Fibroblast of mammary gland (primary cell): ENCODE results near the gene LMAN2.
A peak's percentile ranks its signal among the peaks of the same experiment; 100 is the strongest.

Experiments used
- DNase-seq: peaks from one replicate; pipeline ENCODE4 v3.0.0-alpha.2; 2010; ENCODE audit warnings: low read depth
- H3K4me3 ChIP-seq: 2 replicates; pipeline ENCODE4 v1.5.1; 2011; ENCODE audit warnings: low read depth, mild to moderate bottlenecking, low read length, moderate library complexity; ENCODE audit not compliant: control insufficient read depth
- TF ChIP-seq, protein P1 (sequence below): conservative IDR thresholded peaks from 2 replicates; pipeline ENCODE4 v1.5.1; 2011; ENCODE audit warnings: low read depth, low read length, inconsistent platforms; ENCODE audit not compliant: control insufficient read depth, insufficient read depth

The LMAN2 gene, protein sequence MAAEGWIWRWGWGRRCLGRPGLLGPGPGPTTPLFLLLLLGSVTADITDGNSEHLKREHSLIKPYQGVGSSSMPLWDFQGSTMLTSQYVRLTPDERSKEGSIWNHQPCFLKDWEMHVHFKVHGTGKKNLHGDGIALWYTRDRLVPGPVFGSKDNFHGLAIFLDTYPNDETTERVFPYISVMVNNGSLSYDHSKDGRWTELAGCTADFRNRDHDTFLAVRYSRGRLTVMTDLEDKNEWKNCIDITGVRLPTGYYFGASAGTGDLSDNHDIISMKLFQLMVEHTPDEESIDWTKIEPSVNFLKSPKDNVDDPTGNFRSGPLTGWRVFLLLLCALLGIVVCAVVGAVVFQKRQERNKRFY

GRCh38 chr5:177351392-177352329 lies at the start of gene LMAN2:
Gene LMAN2, minus strand, starts transcription at chr5:177351668. Its CDS starts 21 bp downstream, at chr5:177351647.
- peak within 1 kb of the TSS; percentile 100 for H3K4me3 ChIP-seq
- DNase-seq = peak; percentile 96
- TF ChIP-seq, protein P1, sequence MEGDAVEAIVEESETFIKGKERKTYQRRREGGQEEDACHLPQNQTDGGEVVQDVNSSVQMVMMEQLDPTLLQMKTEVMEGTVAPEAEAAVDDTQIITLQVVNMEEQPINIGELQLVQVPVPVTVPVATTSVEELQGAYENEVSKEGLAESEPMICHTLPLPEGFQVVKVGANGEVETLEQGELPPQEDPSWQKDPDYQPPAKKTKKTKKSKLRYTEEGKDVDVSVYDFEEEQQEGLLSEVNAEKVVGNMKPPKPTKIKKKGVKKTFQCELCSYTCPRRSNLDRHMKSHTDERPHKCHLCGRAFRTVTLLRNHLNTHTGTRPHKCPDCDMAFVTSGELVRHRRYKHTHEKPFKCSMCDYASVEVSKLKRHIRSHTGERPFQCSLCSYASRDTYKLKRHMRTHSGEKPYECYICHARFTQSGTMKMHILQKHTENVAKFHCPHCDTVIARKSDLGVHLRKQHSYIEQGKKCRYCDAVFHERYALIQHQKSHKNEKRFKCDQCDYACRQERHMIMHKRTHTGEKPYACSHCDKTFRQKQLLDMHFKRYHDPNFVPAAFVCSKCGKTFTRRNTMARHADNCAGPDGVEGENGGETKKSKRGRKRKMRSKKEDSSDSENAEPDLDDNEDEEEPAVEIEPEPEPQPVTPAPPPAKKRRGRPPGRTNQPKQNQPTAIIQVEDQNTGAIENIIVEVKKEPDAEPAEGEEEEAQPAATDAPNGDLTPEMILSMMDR = no peak

DNA sequence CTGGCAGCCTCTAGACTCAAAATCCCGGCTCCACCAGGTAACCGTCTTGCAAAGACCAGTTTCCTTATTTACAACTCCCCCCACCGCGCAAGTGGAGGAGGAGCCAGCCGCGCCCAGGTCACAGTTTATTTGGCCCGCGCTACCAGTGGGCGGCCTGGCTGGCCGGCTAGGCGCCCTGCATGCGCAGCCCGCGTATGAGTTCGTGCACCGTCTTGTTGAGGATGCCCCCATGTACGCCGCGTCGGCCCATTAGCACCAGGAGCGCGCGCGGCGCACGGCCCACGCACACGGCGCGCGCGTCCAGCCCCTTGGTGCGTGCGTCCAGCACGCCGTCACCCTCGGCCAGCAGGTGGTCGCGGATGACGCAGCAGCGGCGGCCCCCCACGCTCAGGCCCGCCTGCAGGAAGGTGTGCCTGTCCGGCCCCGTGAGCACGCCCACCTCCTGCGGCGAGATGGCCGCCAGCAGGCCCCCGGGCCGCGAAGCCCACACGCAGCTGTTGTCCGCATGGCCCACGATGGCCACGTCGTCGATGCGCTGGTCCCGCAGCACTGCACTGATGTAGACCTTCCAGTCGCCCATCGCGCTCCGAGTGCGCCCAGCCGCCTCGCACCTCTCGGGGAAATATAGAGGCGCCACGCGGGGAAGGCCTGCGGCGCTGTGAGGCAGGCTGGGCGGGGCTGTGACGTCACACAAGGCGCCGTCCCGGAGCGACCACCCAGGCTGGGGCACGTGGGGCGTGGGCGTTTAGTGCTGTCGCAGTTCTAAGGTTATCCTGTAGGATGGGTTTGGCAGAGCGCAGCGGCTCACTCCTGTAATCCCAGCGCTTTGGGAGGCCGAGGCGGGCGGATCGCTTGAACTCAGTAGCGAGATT lies 48.8 kb upstream of the LMAN2 start, which contains the start of gene PFN3:
Gene PFN3, minus strand, starts transcription at position 665 of the 872 bp plus-strand sequence. Its CDS starts 85 bp downstream, at position 580.
- TF ChIP-seq, protein P1 = no peak
- DNase-seq = peak; percentile 69
- H3K4me3 ChIP-seq = no peak within 1 kb of the TSS

DNA sequence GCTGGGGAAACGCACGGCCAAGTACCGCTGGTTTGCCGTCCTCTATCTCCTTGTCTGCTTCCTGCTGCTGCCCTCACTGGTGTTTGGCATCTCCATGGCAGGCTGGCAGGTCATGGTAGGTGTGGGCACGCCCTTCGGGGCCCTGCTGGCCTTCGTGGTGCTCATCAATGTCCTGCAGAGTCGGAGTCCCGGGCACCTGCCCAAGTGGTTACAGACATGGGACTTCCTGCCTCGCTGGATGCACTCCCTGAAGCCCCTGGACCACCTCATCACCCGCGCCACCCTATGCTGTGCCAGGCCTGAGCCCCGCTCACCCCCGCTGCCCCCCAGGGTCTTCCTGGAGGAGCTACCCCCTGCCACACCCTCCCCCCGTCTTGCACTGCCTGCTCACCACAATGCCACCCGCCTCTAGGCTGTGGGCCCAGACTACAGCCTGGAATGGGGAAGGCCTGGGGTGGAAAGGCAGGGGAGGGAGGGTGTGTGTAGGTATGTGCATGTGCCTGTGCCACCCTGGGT lies 46.5 kb upstream of the LMAN2 start:
- TF ChIP-seq, protein P1 = no peak
- no peak for DNase-seq
- no peak overlapping the region for H3K4me3 ChIP-seq

DNA sequence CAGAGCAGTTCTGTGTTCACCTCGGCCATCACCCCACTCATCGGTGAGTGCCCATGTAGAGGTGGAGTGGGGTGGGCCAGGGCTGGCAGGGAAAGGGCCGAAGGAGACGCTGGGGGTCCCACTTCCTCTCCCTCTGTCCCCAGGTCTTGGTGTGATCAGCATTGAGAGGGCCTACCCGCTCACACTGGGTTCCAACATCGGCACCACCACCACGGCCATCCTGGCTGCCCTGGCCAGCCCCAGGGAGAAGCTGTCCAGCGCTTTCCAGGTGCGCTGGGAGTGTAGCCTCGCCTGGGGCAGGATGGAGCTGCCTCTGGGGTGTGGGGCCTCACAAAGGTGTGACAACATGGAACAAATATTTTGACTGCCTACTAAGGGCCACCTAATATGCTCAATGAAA lies 45.3 kb upstream of the LMAN2 start:
- H3K4me3 ChIP-seq = no peak overlapping the region
- no peak for DNase-seq
- TF ChIP-seq, protein P1 = no peak

DNA sequence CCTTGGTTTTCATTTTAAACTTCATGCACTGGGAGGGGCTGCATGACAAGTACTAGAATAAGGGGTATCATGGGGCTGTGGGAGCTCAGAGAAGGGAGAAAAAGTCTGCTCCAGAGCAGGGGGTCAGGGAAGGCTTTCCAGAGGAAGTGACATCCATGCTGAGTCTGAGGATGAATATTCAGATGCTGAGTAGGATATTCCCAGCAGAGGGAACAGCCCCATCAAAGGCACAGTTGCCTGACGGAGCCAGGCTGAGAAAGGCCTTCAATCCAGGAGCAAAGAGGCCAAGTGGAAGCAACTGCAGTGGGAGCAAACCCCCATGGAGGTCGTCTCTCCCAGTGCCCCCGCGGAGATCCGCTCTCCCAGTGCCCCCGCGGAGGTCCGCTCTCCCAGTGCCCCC lies 44.6 kb upstream of the LMAN2 start:
- DNase-seq = no peak
- no peak overlapping the region for H3K4me3 ChIP-seq
- TF ChIP-seq, protein P1 = no peak

DNA sequence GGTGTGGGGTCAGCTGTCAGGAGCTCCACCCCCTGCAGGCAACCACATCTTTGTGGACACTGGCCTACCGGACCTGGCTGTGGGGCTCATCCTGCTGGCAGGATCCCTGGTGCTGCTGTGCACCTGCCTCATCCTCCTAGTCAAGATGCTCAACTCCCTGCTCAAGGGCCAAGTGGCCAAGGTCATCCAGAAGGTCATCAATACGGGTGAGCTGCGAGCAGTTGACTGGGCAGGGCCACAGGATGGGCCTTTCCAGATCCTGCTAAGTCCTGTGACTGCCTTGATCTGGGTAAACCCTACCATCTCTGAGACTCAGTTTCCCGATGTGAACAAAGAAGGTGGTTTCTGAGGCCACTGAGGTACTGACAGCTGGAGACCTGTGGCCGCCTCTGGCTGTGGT lies 42.5 kb upstream of the LMAN2 start:
- DNase-seq = no peak
- H3K4me3 ChIP-seq = no peak overlapping the region
- TF ChIP-seq, protein P1 = no peak
